Suprapubic skin (tissue), 4 donors: Measurements from ENCODE around the gene MGP.

Source experiments
- EP300 ChIP-seq: sonication (generic); formaldehyde crosslinking; IDR thresholded peaks from one replicate; pipeline ENCODE4 v1.6.1; 2017; ENCODE audit warnings: antibody characterized with exemption
- POLR2A ChIP-seq, 2 donors: fragments of 450-650 bp; IDR thresholded peaks; one replicate each; pipeline ENCODE4 v1.6.1; 2017; ENCODE audit warnings: antibody characterized with exemption in 2 of 2, mild to moderate bottlenecking in 2 of 2, moderate library complexity in 2 of 2
- POLR2AphosphoS5 ChIP-seq, 3 donors: sonication (generic); formaldehyde crosslinking; IDR thresholded peaks; one replicate each; pipeline ENCODE4 v1.6.1; 2017; ENCODE audit warnings: antibody characterized with exemption in 3 of 3
- TF ChIP-seq, protein P1 (sequence below), 2 donors: fragments of 200-600 bp in 1 of 2; fragments of 450-650 bp in 1 of 2; sonication (generic) in 1 of 2; IDR thresholded peaks; one replicate each; pipeline ENCODE4 v1.5.1; 2016 to 2019; ENCODE audit warnings: antibody characterized with exemption in 2 of 2, mild to moderate bottlenecking in 1 of 2, moderate library complexity in 1 of 2

GRCh38 chr12:14903386-14904098 is 17.9 kb upstream of the MGP start:
- TF ChIP-seq POLR2A (IDR thresholded peaks at IDR 0.05) (no peak), EP300 (no peak), POLR2AphosphoS5 (IDR thresholded peaks at IDR 0.05) (no peak)
- TF ChIP-seq, protein P1, sequence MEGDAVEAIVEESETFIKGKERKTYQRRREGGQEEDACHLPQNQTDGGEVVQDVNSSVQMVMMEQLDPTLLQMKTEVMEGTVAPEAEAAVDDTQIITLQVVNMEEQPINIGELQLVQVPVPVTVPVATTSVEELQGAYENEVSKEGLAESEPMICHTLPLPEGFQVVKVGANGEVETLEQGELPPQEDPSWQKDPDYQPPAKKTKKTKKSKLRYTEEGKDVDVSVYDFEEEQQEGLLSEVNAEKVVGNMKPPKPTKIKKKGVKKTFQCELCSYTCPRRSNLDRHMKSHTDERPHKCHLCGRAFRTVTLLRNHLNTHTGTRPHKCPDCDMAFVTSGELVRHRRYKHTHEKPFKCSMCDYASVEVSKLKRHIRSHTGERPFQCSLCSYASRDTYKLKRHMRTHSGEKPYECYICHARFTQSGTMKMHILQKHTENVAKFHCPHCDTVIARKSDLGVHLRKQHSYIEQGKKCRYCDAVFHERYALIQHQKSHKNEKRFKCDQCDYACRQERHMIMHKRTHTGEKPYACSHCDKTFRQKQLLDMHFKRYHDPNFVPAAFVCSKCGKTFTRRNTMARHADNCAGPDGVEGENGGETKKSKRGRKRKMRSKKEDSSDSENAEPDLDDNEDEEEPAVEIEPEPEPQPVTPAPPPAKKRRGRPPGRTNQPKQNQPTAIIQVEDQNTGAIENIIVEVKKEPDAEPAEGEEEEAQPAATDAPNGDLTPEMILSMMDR (IDR thresholded peaks at IDR 0.05) = no peak
